ENCODE results near the gene DLGAP3. TPM values are rescaled to one million over a fixed set of nuclear protein-coding genes. Genes with fewer than 3 reads are reported as not detected.
A peak's percentile ranks its signal among the peaks of the same experiment; 100 is the strongest.

DLGAP3 gene
- total RNA-seq, 6 donors from 2014 or later, result under 0.01 to 0.57 (median 0.30) TPM; not detected in 1

DNA sequence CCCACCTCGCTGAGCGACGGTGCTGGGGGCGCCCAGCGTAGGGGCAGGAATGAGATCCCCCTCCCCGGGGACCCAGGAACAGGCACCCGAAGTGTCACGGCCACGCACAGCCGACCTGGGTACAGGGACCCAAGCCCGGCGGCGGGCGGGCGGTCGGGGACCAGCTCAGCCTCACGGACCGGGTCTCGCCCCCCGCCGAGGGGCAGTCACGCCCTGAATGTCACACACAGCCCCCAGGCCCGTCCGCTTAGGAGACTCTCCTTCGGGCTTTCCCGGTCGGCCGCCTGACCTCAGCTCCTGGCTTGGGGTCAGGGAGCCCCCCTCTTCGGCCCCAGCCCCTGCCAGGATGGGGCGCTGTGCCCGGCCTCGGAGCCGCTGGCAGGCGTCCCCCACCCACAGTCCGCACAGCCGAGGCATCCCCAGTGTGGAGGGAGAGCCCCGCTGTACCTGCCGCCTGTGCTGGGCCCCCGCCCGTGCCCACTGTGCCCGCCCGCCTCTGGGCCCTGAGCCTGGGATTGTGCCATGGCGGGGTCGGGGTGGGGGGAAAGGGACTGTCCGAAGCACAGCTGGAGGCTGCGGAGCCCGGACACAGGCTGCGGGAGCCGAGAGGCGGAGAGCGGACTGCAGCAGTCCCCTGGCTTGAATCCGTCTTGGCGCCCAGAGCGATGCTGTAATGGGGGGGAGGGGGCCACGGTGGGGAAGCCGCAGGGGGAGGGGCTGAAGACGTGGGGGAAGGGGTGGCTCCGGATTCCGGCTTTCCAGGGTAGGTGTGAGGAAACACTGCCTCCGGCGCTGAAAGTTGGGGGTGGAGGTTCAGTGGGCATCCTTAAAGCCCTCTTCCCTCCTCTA, 627 bp upstream of the DLGAP3 start:
- Histone ChIP-seq H3K27ac (no peak overlapping the region), H3K27me3 (peaks cover 0 to 44% (median 23%) of the 10 kb centered on the region in 4 donors), H3K4me1 (peaks cover 13 to 22% (median 14%) of the 10 kb centered on the region in 4 donors), H3K4me3 (peak overlapping the region; percentile 38 to 51 (median 46)), H3K36me3 (no peaks in the 10 kb centered on the region), H3K9me3 (no peaks in the 10 kb centered on the region)
- TF ChIP-seq EP300 (IDR thresholded peaks at IDR 0.05) (no peak), POLR2A (IDR thresholded peaks at IDR 0.05) (no peak), POLR2AphosphoS5 (IDR thresholded peaks at IDR 0.05) (no peak)
- TF ChIP-seq, protein P1, sequence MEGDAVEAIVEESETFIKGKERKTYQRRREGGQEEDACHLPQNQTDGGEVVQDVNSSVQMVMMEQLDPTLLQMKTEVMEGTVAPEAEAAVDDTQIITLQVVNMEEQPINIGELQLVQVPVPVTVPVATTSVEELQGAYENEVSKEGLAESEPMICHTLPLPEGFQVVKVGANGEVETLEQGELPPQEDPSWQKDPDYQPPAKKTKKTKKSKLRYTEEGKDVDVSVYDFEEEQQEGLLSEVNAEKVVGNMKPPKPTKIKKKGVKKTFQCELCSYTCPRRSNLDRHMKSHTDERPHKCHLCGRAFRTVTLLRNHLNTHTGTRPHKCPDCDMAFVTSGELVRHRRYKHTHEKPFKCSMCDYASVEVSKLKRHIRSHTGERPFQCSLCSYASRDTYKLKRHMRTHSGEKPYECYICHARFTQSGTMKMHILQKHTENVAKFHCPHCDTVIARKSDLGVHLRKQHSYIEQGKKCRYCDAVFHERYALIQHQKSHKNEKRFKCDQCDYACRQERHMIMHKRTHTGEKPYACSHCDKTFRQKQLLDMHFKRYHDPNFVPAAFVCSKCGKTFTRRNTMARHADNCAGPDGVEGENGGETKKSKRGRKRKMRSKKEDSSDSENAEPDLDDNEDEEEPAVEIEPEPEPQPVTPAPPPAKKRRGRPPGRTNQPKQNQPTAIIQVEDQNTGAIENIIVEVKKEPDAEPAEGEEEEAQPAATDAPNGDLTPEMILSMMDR (IDR thresholded peaks at IDR 0.05), result no peak
- WGBS, 2 donors, result 0 to 3% methylated on average over 13 to 49 of the region's 61 CpGs
- DNase-seq (peak in 1 of 2 donors; percentile 77), ATAC-seq (ENCODE audit: low FRiP score in 2 of 2) (peak in 1 of 2 donors; percentile 25)

DNA sequence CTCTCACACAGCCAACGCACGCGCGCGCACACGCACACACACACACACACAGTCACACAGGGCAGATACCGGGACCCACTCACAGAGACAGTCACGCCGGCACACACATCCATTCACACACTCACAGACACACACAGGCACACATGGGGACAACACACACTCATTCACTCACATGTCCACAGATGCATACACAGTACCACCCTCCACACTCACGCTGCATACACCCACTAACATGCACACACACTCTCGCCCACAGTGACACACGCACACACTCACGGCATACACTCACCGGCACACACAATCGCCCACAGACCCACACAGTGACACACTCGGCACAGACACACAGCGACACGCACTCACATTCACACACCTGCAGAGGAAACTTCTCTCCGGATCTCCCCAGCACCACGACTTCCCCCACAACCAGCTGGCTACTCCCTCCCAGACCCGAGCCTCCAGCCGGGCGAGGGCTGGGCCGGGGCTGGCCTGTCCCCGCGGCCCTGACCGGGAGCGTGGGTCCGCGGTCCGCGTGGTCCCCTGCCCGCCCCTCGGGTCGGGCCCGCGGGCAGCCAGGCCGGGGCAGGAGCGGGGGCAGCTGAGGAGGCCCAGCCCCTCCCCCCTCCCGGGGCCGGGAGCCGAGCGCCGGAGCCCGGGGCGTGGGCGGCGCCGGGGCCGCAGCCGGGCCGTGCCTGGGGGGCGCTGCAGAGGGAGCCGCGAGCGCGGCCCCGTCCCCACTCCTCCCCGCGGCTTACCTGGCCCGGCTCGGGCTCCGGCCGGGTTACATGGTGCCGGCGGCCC, 552 bp downstream of the DLGAP3 start:
- Histone ChIP-seq H3K27me3 (peaks cover 0 to 44% (median 26%) of the 10 kb centered on the region in 4 donors), H3K4me1 (peaks cover 13 to 22% (median 14%) of the 10 kb centered on the region in 4 donors), H3K36me3 (no peaks in the 10 kb centered on the region), H3K4me3 (peak overlapping the region in 3 of 4 donors; percentile 38 to 51 (median 48)), H3K27ac (no peak overlapping the region), H3K9me3 (no peaks in the 10 kb centered on the region)
- TF ChIP-seq EP300 (IDR thresholded peaks at IDR 0.05), result no peak
- TF ChIP-seq, protein P1 (IDR thresholded peaks at IDR 0.05), result no peak
- no peak for TF ChIP-seq POLR2AphosphoS5 (IDR thresholded peaks at IDR 0.05)
- TF ChIP-seq POLR2A (IDR thresholded peaks at IDR 0.05), result no peak
- 7 to 19% methylated on average over 19 of the region's 66 CpGs for WGBS, 2 donors
- DNase-seq (peak in 1 of 2 donors; percentile 79), ATAC-seq (ENCODE audit: low FRiP score in 2 of 2) (no peak)

DNA sequence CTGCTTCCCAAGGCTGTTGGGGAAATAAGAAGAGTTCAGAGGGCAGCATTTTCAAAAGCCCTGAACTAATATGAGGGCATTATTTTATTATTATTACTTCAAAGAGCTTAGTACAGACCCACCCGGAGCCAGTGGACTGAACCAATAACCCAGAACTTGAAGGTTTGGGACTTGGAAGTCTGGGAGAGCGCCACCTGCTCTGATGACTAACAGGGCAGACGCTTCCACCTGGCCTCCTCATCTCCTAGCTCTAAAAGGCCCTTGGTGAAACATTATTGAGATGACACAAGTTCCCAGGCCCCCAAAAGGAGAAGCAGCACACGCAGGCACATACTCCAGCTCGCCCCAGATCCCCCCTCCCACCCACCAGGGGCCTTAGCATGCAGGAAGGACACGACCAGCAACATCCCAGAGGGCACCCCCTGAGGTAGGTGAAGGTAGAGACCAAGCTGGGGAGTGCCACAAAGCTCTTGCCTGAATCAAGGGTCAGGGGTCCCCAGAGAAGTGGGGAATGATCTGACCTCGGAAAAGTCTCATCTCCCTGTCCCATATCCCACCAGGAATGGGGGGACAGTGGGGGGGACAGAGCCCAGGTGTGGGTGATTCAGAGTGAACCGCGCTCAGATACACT, 1.3 kb downstream of the DLGAP3 start:
- Histone ChIP-seq H3K27me3 (peaks cover 0 to 44% (median 26%) of the 10 kb centered on the region in 4 donors), H3K9me3 (no peaks in the 10 kb centered on the region), H3K27ac (no peak overlapping the region), H3K36me3 (no peaks in the 10 kb centered on the region), H3K4me1 (peaks cover 13 to 22% (median 14%) of the 10 kb centered on the region in 4 donors), H3K4me3 (no peak overlapping the region)
- WGBS, 2 donors, result 25 to 41% methylated on average over 4 to 9 of the region's 9 CpGs
- TF ChIP-seq POLR2AphosphoS5 (IDR thresholded peaks at IDR 0.05) (no peak), EP300 (IDR thresholded peaks at IDR 0.05) (no peak), POLR2A (IDR thresholded peaks at IDR 0.05) (no peak)
- TF ChIP-seq, protein P1 (IDR thresholded peaks at IDR 0.05), result no peak
- ATAC-seq (ENCODE audit: low FRiP score in 2 of 2) (no peak), DNase-seq (no peak)

DNA sequence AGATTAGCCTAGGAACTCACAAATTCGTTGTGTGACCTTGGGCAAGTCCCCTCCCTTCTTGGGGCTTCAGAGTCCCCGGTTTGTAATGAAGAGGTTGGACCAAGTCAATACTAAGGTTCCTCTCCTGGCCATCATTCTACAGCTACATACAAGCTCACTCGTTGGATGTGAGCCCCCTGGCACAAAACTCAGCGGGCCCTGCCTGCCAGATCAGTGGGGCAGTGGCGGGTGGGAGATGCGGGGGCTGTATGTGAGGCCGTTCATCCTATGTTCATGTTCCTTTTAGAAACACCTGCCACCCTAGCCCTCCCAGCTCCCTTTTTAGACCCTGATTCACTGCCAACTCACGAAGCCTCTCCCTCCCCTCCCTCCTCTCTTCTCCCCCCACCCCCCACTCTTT, 2.1 kb downstream of the DLGAP3 start:
- DNase-seq, result peak in 1 of 2 donors; percentile 32
- H3K27ac ChIP-seq, result no peak overlapping the region
- no peaks in the 10 kb centered on the region for H3K36me3 ChIP-seq
- H3K27me3 ChIP-seq, result peaks cover 0 to 44% (median 26%) of the 10 kb centered on the region in 4 donors
- TF ChIP-seq, protein P1 (IDR thresholded peaks at IDR 0.05), result no peak
- no peak for TF ChIP-seq POLR2AphosphoS5 (IDR thresholded peaks at IDR 0.05)
- TF ChIP-seq POLR2A (IDR thresholded peaks at IDR 0.05), result no peak
- no peak for TF ChIP-seq EP300 (IDR thresholded peaks at IDR 0.05)
- H3K9me3 ChIP-seq, result no peaks in the 10 kb centered on the region
- 63 to 65% methylated on average over 7 to 8 of the region's 8 CpGs for WGBS, 2 donors
- H3K4me1 ChIP-seq, result peaks cover 13 to 22% (median 14%) of the 10 kb centered on the region in 4 donors
- ATAC-seq (ENCODE audit: low FRiP score in 2 of 2), result no peak
- no peak overlapping the region for H3K4me3 ChIP-seq

Measured in upper lobe of left lung (tissue), 6 donors.